PFSK-1 (cell line): ENCODE results near the gene CREB3.

Experiments
- FOXP2 ChIP-seq: optimal IDR thresholded peaks from 2 replicates; pipeline ENCODE3; 2011; ENCODE audit warnings: borderline replicate concordance, control low read depth, inconsistent platforms; ENCODE audit not compliant: insufficient read depth; ENCODE audit errors: extremely low read length, extremely low read depth
- POLR2AphosphoS5 ChIP-seq: IDR thresholded peaks from 2 replicates; pipeline ENCODE4 v1.6.1; 2012; ENCODE audit warnings: low read depth, mild to moderate bottlenecking, control low read depth, low read length, moderate library complexity
- REST ChIP-seq, 2 experiments: IDR thresholded peaks; 2 replicates each; pipeline versions ENCODE4 v1.6.1 to v1.8.0; 2011 to 2012; ENCODE audit warnings: low read depth in 2 of 2, low read length in 2 of 2, control low read depth in 1 of 2, inconsistent platforms in 1 of 2, mild to moderate bottlenecking in 1 of 2, moderate library complexity in 1 of 2; ENCODE audit not compliant: insufficient read depth in 1 of 2
- SIN3A ChIP-seq: IDR thresholded peaks from 2 replicates; pipeline ENCODE4 v1.6.1; 2012; ENCODE audit warnings: mild to moderate bottlenecking, low read length, moderate library complexity, borderline replicate concordance; ENCODE audit not compliant: insufficient read depth
- TAF1 ChIP-seq: IDR thresholded peaks from 2 replicates; pipeline ENCODE4 v1.6.1; 2012; ENCODE audit warnings: low read length, control low read depth, borderline replicate concordance; ENCODE audit not compliant: insufficient read depth

CREB3 gene

GRCh38 chr9:35686222-35687203 lies 46.0 kb upstream of the CREB3 start:
- TF ChIP-seq REST (IDR thresholded peaks at IDR 0.05; ENCODE audit: insufficient read depth in 1 of 2, low read depth in 2 of 2, low read length in 2 of 2) (no peak), TAF1 (no peak), POLR2AphosphoS5 (no peak), SIN3A (no peak), FOXP2 (no peak)

GRCh38 chr9:35687306-35687705 lies 45.2 kb upstream of the CREB3 start:
- TF ChIP-seq TAF1 (no peak), REST (IDR thresholded peaks at IDR 0.05; ENCODE audit: insufficient read depth in 1 of 2, low read depth in 2 of 2, low read length in 2 of 2) (no peak), FOXP2 (no peak), POLR2AphosphoS5 (no peak)

GRCh38 chr9:35687972-35688557 lies 44.4 kb upstream of the CREB3 start:
- no peak for TF ChIP-seq FOXP2
- TF ChIP-seq REST (IDR thresholded peaks at IDR 0.05; ENCODE audit: insufficient read depth in 1 of 2, low read depth in 2 of 2, low read length in 2 of 2): no peak

- TF ChIP-seq SIN3A (no peak), REST (IDR thresholded peaks at IDR 0.05; ENCODE audit: insufficient read depth in 1 of 2, low read depth in 2 of 2, low read length in 2 of 2) (no peak), FOXP2 (no peak), POLR2AphosphoS5 (no peak), TAF1 (no peak)
These were observed 43.6 kb upstream of the CREB3 start for GRCh38 chr9:35688558-35689541.
